BJ (cell line): Measurements from ENCODE around the gene PTPRG. TPM values are rescaled to one million over a fixed set of nuclear protein-coding genes. Genes with fewer than 3 reads are reported as not detected.

Source experiments
- CTCF ChIA-PET: fragments of 350-600 bp; formaldehyde crosslinking; extraction: SDS; loops from one replicate; lab custom pipeline; 2021; ENCODE audit warnings: antibody characterized with exemption, inconsistent platforms; lab: Yijun Ruan, JAX
- POLR2A ChIA-PET: fragments of 300-600 bp; sonication (Branson Sonifier 250); formaldehyde crosslinking; extraction: SDS; loops from one replicate; lab custom pipeline; 2021; ENCODE audit warnings: antibody characterized with exemption; lab: Charles Lee
- DNase-seq: peaks from one replicate; pipeline ENCODE4 v3.0.0-alpha.2; 2011; ENCODE audit warnings: low read depth
- H3K27me3 ChIP-seq: 2 replicates; pipeline ENCODE4 v1.6.0; 2011; ENCODE audit warnings: low read length; ENCODE audit not compliant: control insufficient read depth, insufficient read depth
- H3K36me3 ChIP-seq: 2 replicates; pipeline ENCODE4 v1.5.1; 2011; ENCODE audit warnings: low read length; ENCODE audit not compliant: control insufficient read depth, insufficient read depth
- H3K4me3 ChIP-seq: 2 replicates; pipeline ENCODE4 v1.5.1; 2011; ENCODE audit warnings: low read depth, mild to moderate bottlenecking, control low read depth, low read length
- CTCF ChIP-seq: IDR thresholded peaks from 2 replicates; pipeline ENCODE4 v1.5.1; 2011; ENCODE audit warnings: low read depth, mild to moderate bottlenecking, control low read depth, inconsistent platforms, low read length, moderate library complexity; ENCODE audit not compliant: insufficient read depth
- polyA plus RNA-seq: library from polyadenylated mRNA; depleted of rRNA; stranded (reverse); fragments of >200 nt; gene quantifications from 2 replicates; pipeline ENCODE4 v1.2.3, GENCODE V29; 2011

Gene PTPRG
- polyA plus RNA-seq, 1 experiment: 20.8 TPM

GRCh38 chr3:62128681-62129080 lies 567.3 kb downstream of the PTPRG start:
- H3K4me3 ChIP-seq: no peak overlapping the region
- no peaks in the 10 kb centered on the region for H3K36me3 ChIP-seq
- TF ChIP-seq CTCF: no peak
- CTCF ChIA-PET: interaction anchor here (0.7 to 1.5 kb wide), 2 partner anchors 12 to 261 kb away, joined by 3 read pairs; no protein-coding TSS in a partner anchor
- H3K27me3 ChIP-seq: no peaks in the 10 kb centered on the region
- POLR2A ChIA-PET: no interaction called here
- DNase-seq: no peak

GRCh38 chr3:62131050-62131449 lies 569.7 kb downstream of the PTPRG start:
- H3K4me3 ChIP-seq: no peak overlapping the region
- H3K36me3 ChIP-seq: no peaks in the 10 kb centered on the region
- DNase-seq: no peak
- no peak for TF ChIP-seq CTCF
- CTCF ChIA-PET: interaction anchor here (0.8 to 2.4 kb wide), 5 partner anchors 8 to 50 kb away, joined by 3 to 15 read pairs (median 4); no protein-coding TSS in a partner anchor
- no peaks in the 10 kb centered on the region for H3K27me3 ChIP-seq
- POLR2A ChIA-PET: no interaction called here

GRCh38 chr3:62131620-62132019 lies 570.2 kb downstream of the PTPRG start:
- DNase-seq: no peak
- TF ChIP-seq CTCF: peak; percentile 44
- no peaks in the 10 kb centered on the region for H3K27me3 ChIP-seq
- CTCF ChIA-PET: interaction anchor here (0.6 to 2.4 kb wide), 6 partner anchors 8 to 50 kb away, joined by 3 to 15 read pairs (median 4); no protein-coding TSS in a partner anchor
- POLR2A ChIA-PET: no interaction called here
- H3K36me3 ChIP-seq: no peaks in the 10 kb centered on the region
- H3K4me3 ChIP-seq: no peak overlapping the region

GRCh38 chr3:62132027-62132602 lies 570.7 kb downstream of the PTPRG start:
- POLR2A ChIA-PET: no interaction called here
- no peak for DNase-seq
- Histone ChIP-seq H3K27me3 (no peaks in the 10 kb centered on the region), H3K36me3 (no peaks in the 10 kb centered on the region), H3K4me3 (no peak overlapping the region)
- TF ChIP-seq CTCF: no peak
- CTCF ChIA-PET: interaction anchor here (0.6 to 2.4 kb wide), 4 partner anchors 10 to 51 kb away, joined by 3 to 15 read pairs (median 6); no protein-coding TSS in a partner anchor

GRCh38 chr3:62133015-62133414 lies 571.6 kb downstream of the PTPRG start:
- DNase-seq: no peak
- Histone ChIP-seq H3K36me3 (no peaks in the 10 kb centered on the region), H3K4me3 (no peak overlapping the region), H3K27me3 (no peaks in the 10 kb centered on the region)
- POLR2A ChIA-PET: no interaction called here
- CTCF ChIA-PET: no interaction called here
- TF ChIP-seq CTCF: no peak
